Measurements from ENCODE around the gene POTEC. TPM values are rescaled to one million over a fixed set of nuclear protein-coding genes. Genes with fewer than 3 reads are reported as not detected.
"Not testable (repeated sequence)": the region's sequence is repeated elsewhere in the genome, so short reads cannot be mapped to it uniquely, and the experiment has no call there.

The POTEC gene
- total RNA-seq = not detected in 2 replicates

DNA sequence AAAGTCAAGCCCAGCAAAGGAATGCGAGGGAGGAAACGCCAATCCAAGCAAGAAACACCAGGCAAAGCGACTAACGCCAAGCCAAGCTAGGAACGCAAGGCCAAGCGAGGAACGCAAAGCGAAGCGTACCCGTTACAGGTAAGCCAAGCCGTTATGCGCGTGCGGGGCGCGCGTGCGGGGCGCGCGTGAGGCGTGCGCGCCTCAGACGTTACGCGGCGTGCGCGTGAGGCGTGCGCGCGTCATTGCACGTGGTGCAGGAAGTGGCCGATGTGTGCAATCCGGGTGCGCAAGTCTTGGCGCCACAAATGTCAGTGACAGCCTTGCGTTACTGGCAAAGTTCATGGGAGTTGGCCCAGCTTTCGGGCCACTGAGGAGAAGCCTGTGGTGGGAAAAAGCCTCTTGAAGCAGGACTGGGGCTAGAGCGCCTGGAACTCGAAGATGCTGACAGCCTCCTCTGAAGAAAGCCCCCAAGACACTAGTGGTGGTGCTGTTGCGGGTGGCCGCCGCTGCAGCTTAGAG is at the start of gene POTEC:
POTEC (minus strand) TSS at position 155 of the 519 bp plus-strand sequence. CDS start 454 bp downstream, outside the sequence.
- not testable (repeated sequence) for DNase-seq (ENCODE audit: low read depth in 2 of 2)

- no peak for DNase-seq (ENCODE audit: low read depth in 2 of 2)
Measured at GRCh38 chr18:14577971-14578370, 34.6 kb upstream of the POTEC start.

DNA sequence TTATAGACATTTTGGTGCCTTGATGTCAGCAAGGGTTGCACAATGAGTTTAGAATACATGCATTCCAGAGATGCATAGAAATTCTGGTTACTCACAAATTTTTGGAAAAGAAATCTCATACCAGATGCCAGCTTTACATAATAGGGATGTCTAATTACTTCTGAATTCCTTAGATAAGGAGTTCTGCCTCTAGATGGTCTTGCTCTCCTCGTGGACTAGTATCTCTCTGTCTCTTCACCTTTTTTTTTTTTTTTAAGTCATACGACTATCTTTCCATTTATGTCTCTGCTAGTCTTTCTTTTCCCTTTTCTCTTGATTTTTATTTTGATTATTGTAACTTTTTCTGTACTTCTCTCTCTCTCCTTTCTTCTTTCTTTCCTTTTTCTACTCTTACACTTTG is 16.1 kb upstream of the POTEC start:
- DNase-seq (ENCODE audit: low read depth in 2 of 2) = not testable (repeated sequence)

GRCh38 chr18:14531659-14532058 is 11.7 kb downstream of the POTEC start:
- not testable (repeated sequence) for DNase-seq (ENCODE audit: low read depth in 2 of 2)

- not testable (repeated sequence) for DNase-seq (ENCODE audit: low read depth in 2 of 2)
Measured at GRCh38 chr18:14510707-14511106, 32.7 kb downstream of the POTEC start.

DNA sequence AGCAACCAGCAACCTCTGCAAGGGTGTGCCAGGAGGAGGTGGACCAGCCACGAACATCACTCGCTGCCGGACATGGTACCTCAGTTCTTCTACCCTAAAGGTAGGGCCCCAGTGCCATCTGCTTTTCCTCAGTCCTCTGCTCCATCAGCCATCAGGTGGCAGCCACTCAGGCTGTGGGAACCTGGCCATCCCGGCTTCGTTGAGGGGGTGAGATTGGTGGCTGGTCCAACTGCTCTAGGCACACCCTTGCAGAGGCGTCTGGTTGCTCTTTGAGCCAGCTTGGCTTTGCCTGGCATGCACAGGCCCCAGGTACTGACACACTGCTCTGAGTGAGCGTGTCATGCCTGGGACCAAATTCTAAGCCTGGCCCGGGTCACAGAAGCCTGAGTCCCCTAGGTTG is 39.7 kb downstream of the POTEC start:
- not testable (repeated sequence) for DNase-seq (ENCODE audit: low read depth in 2 of 2)

GRCh38 chr18:14501894-14502293 is 41.5 kb downstream of the POTEC start:
- DNase-seq (ENCODE audit: low read depth in 2 of 2) = not testable (repeated sequence)

DNA sequence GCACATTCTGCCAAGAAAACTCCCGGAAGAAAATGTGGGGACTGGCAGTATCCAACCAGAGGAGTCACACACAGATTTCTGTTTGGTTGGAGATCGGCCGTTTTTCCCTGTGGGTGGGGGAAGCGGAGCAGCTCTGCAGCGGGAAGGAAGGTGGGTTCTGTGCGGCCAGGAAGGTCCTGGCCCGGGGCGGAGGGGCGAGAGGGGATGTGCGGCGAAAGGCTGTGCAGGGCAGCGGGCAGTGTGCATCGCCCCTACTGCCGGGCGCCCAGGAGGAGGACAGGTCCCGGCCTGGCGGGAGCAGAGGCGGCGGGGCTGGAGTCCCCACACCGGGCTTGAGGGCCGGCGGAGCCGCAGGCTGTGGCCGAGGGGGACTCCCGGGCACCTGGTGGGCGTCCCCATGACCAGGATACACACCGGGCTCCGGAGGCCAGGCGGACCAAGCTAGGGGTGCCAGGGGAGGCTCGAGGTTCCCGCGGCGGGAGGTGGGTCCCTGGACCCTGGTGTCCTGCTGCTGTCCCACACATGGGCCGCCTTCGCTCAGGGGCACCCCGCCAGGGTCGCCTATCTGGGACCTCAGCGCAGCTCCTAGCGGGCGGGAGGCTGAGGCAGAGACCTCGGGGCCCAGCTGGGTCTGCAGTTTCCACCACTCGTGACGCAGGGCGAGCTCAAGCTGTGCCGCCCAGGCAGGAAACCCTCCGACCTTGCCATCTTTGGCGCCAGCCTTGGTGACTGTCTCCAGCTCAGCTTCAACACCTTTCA is 54.0 kb downstream of the POTEC start:
- DNase-seq (ENCODE audit: low read depth in 2 of 2) = not testable (repeated sequence)

- not testable (repeated sequence) for DNase-seq (ENCODE audit: low read depth in 2 of 2)
Measured at GRCh38 chr18:14488789-14489188, 54.6 kb downstream of the POTEC start.

DNA sequence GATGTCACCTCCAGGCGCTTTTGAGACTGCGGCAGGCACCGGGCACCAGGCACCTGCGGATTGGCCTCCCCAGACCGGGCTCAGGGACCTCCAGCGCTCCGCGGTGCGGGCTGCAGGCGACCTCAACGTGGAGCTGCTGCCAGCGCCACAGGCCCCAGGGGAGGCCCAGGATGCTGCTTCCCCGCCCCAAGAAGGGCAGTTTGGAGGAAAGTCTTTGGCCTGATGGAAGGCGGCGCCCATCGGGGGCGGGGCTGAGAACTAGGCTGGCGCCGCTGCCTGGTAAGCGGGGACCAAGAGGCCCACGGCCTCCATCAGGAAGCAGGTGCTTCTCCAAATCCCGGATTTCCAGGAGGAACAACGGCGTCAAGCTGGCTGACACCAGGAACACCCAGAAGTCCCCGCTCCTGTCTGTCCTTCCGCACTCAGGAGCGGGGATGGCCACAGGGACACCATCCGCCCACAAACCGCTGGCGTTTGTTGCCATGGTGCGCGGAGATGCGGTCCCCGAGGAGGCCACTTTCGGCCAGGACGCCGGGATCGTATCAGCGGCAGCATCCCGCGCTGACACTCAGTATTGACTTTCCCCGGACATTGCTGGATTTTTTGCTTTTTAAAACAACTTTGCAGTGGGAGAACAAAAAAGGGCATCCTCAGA is 56.3 kb downstream of the POTEC start:
- DNase-seq (ENCODE audit: low read depth in 2 of 2) = not testable (repeated sequence)

- not testable (repeated sequence) for DNase-seq (ENCODE audit: low read depth in 2 of 2)
Measured at GRCh38 chr18:14479076-14479475, 64.3 kb downstream of the POTEC start.

DNA sequence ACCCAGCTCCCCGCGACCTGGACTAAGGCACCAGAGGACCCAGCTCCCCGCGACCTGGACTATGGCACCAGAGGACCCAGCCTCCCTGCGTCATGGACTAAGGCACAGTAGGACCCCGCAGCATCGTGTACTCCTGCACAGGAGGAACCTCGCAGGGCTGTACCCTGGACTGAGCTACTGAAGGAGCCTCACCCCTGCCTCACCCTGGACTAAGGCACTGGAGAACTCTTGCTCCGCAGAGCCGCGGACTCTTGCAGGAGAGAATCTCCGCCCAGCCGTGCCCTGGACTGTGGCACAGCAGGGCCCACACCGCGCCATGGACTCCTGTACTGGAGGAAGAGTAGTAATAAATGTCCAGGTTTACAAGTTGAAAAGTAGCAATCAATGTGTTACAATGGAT is 67.9 kb downstream of the POTEC start:
- DNase-seq (ENCODE audit: low read depth in 2 of 2) = not testable (repeated sequence)

GRCh38 chr18:14474752-14475151 is 68.6 kb downstream of the POTEC start:
- not testable (repeated sequence) for DNase-seq (ENCODE audit: low read depth in 2 of 2)

- DNase-seq (ENCODE audit: low read depth in 2 of 2) = not testable (repeated sequence)
Measured at GRCh38 chr18:14474007-14474720, 69.2 kb downstream of the POTEC start.

- not testable (repeated sequence) for DNase-seq (ENCODE audit: low read depth in 2 of 2)
Measured at GRCh38 chr18:14473250-14474006, 70.0 kb downstream of the POTEC start.

GRCh38 chr18:14471286-14471685 is 72.1 kb downstream of the POTEC start:
- not testable (repeated sequence) for DNase-seq (ENCODE audit: low read depth in 2 of 2)

DNA sequence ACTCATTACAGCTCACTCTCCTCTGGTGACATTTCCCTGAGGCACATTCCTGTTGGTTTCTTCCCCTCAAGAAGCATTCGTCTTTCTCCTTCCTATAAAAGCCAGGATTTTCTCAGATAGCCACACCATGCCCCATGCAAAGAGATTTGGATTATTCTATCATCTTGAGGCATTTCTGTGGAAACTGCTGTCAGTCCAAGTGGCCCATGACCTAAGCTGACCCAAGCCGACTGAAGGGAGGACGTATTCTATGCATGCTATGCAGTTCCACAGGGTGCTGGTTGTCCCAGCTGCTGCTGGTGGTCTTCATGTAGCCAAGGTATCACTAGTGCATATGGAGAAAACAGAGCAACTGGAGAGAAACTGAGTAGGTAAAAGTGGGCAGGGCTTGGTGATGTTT is 73.0 kb downstream of the POTEC start:
- not testable (repeated sequence) for DNase-seq (ENCODE audit: low read depth in 2 of 2)

- not testable (repeated sequence) for DNase-seq (ENCODE audit: low read depth in 2 of 2)
Measured at GRCh38 chr18:14470046-14470445, 73.4 kb downstream of the POTEC start.

DNA sequence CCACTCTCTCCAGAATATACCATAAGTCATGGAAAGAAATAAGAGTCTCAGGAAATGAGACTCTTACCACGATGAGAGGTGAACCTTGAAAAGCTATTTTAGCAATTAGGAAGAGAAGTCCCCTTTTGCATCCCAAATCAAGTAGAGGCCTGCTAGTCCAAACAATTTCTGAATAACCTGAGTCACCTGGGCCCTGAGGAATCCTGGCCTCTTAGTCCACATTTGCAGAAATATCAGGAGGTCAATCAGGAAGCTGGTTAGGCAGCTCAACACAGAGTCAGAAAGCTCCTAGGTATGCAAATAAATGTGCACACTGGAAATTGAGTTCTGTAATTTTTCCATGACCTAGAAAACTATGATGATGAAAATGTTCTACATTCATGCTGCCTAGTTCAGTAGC is 77.4 kb downstream of the POTEC start:
- not testable (repeated sequence) for DNase-seq (ENCODE audit: low read depth in 2 of 2)
